ENCODE measurements around the gene EIF4A3.

DNA sequence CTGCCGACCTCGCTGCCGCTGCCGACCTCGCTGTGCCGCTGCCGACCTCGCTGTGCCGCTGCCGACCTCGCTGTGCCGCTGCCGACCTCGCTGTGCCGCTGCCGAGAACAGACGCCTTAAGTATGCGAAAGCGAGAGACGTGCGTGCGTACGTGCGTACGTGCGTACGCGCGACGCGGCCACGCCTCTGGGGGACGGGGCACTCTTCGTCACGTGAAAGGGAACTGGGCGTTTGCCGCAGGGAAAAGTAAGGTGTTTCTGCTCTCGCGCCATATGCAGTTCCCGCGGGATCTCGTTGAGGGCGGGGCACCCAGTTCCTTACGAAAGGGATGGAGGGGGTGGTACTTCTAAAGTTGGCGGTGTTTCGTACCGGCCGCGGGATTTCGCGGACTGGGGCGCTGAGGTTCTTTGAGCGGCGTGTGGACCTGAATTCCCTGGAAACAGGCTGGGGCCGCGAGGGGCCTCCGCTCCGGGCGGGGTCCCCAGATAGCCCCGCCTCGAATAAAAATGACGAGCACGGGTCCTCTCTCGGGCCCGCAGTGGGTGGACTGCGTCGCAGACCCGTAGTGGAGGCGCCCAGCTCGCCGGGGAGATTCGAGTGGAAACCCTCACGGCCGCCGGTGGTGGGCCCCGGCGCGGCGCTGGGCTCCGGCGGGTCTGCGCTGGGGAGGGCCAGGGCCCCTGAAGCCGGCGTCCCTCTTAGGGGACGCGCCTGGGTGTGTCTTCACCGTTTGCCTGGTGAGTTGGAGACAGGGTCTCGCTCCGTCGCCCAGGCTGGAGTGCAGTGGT is at the start of gene EIF4A3:
- TF ChIP-seq ARNTL (CRISPR knock-in tag; IDR thresholded peaks at IDR 0.05; ENCODE audit: borderline replicate concordance, low read depth), result no peak
- no peak for TF ChIP-seq CREB5 (CRISPR knock-in tag; IDR thresholded peaks at IDR 0.05; ENCODE audit: low read depth)
- TF ChIP-seq ZFP30 (CRISPR knock-in tag; IDR thresholded peaks at IDR 0.05), result no peak
- TF ChIP-seq PATZ1 (CRISPR knock-in tag; IDR thresholded peaks at IDR 0.05; ENCODE audit: borderline replicate concordance), result peak; percentile 57; the same call in 1 of the 2 replicates
- no peak for TF ChIP-seq SNAI2 (CRISPR knock-in tag; IDR thresholded peaks at IDR 0.05)
- TF ChIP-seq ZNF8 (CRISPR knock-in tag; IDR thresholded peaks at IDR 0.05), result no peak
- TF ChIP-seq, protein P1, sequence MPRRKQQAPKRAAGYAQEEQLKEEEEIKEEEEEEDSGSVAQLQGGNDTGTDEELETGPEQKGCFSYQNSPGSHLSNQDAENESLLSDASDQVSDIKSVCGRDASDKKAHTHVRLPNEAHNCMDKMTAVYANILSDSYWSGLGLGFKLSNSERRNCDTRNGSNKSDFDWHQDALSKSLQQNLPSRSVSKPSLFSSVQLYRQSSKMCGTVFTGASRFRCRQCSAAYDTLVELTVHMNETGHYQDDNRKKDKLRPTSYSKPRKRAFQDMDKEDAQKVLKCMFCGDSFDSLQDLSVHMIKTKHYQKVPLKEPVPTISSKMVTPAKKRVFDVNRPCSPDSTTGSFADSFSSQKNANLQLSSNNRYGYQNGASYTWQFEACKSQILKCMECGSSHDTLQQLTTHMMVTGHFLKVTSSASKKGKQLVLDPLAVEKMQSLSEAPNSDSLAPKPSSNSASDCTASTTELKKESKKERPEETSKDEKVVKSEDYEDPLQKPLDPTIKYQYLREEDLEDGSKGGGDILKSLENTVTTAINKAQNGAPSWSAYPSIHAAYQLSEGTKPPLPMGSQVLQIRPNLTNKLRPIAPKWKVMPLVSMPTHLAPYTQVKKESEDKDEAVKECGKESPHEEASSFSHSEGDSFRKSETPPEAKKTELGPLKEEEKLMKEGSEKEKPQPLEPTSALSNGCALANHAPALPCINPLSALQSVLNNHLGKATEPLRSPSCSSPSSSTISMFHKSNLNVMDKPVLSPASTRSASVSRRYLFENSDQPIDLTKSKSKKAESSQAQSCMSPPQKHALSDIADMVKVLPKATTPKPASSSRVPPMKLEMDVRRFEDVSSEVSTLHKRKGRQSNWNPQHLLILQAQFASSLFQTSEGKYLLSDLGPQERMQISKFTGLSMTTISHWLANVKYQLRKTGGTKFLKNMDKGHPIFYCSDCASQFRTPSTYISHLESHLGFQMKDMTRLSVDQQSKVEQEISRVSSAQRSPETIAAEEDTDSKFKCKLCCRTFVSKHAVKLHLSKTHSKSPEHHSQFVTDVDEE (CRISPR knock-in tag; IDR thresholded peaks at IDR 0.05), result no peak
- no peak for TF ChIP-seq GLIS3 (CRISPR knock-in tag; IDR thresholded peaks at IDR 0.05)
- TF ChIP-seq OSR1 (CRISPR knock-in tag; IDR thresholded peaks at IDR 0.05), result no peak
- no peak for TF ChIP-seq CSDC2 (CRISPR knock-in tag; IDR thresholded peaks at IDR 0.05)

All from SK-N-SH treated with all-trans-retinoic acid at 6 μM for 48 hours (cell line).